Effector memory CD8-positive, alpha-beta T cell (primary cell): ENCODE data around the gene MS4A12.
"Not testable (repeated sequence)": the region's sequence is repeated elsewhere in the genome, so short reads cannot be mapped to it uniquely, and the experiment has no call there.

Experiments
- ATAC-seq: fragments of 150-1000 bp; cut with Tn5 transposase; replicated peaks from 2 replicates; pipeline ENCODE4 v1.10.0; 2021; ENCODE audit warnings: mild to moderate bottlenecking, moderate library complexity
- DNase-seq, 3 experiments: peaks; one replicate each; pipeline ENCODE4 v3.0.0; 2021
- H3K27ac Mint-ChIP-seq, 2 donors: one replicate each; pipeline ENCODE4 v1.8.0; 2022; ENCODE audit warnings: mild to moderate bottlenecking in 2 of 2, mixed read lengths in 2 of 2, moderate library complexity in 2 of 2
- H3K27me3 Mint-ChIP-seq, 2 donors: one replicate each; pipeline ENCODE4 v1.8.0; 2022; ENCODE audit warnings: mixed read lengths in 2 of 2
- H3K36me3 Mint-ChIP-seq: one replicate; pipeline ENCODE4 v1.8.0; 2022; ENCODE audit warnings: mild to moderate bottlenecking, moderate library complexity, mixed read lengths; ENCODE audit not compliant: insufficient read depth
- H3K4me1 Mint-ChIP-seq, 2 donors: one replicate each; pipeline ENCODE4 v1.8.0; 2022; ENCODE audit warnings: low read depth in 2 of 2, mixed read lengths in 2 of 2
- H3K4me3 Mint-ChIP-seq, 2 donors: one replicate each; pipeline ENCODE4 v1.8.0; 2022; ENCODE audit warnings: mild to moderate bottlenecking in 2 of 2, mixed read lengths in 2 of 2, moderate library complexity in 2 of 2
- H3K9me3 Mint-ChIP-seq, 2 donors: one replicate each; pipeline ENCODE4 v1.8.0; 2022; ENCODE audit warnings: mixed read lengths in 2 of 2

MS4A12 gene

GRCh38 chr11:60528934-60529333, 36.4 kb downstream of the MS4A12 start:
- Mint-ChIP-seq H3K36me3 (no peaks in the 10 kb centered on the region), H3K27me3 (peaks cover 32 to 37% of the 10 kb centered on the region in 2 donors), H3K27ac (no peak overlapping the region), H3K4me3 (no peak overlapping the region), H3K9me3 (peaks cover 0 to 2% of the 10 kb centered on the region in 2 donors), H3K4me1 (no peaks in the 10 kb centered on the region)
- DNase-seq (no peak), ATAC-seq (no peak)

- ATAC-seq = no peak
- Mint-ChIP-seq H3K36me3 (no peaks in the 10 kb centered on the region), H3K4me3 (no peak overlapping the region), H3K9me3 (peaks cover 0 to 2% of the 10 kb centered on the region in 2 donors), H3K27me3 (peaks cover 32 to 37% of the 10 kb centered on the region in 2 donors), H3K4me1 (no peaks in the 10 kb centered on the region), H3K27ac (no peak overlapping the region)
- DNase-seq = no peak
These were observed 38.0 kb downstream of the MS4A12 start for GRCh38 chr11:60530454-60531100.

GRCh38 chr11:60532383-60532782, 39.8 kb downstream of the MS4A12 start:
- H3K4me1 Mint-ChIP-seq, H3K4me3 Mint-ChIP-seq, H3K9me3 Mint-ChIP-seq, DNase-seq, H3K36me3 Mint-ChIP-seq, H3K27ac Mint-ChIP-seq, ATAC-seq: not testable (repeated sequence)
- peaks cover 27 to 37% of the 10 kb centered on the region in 2 donors for H3K27me3 Mint-ChIP-seq

- H3K27ac Mint-ChIP-seq, DNase-seq, H3K9me3 Mint-ChIP-seq, H3K4me3 Mint-ChIP-seq, H3K36me3 Mint-ChIP-seq, ATAC-seq, H3K4me1 Mint-ChIP-seq: not testable (repeated sequence)
- peaks cover 10 to 22% of the 10 kb centered on the region in 2 donors for H3K27me3 Mint-ChIP-seq
These were observed 46.0 kb downstream of the MS4A12 start for GRCh38 chr11:60538627-60539026.

GRCh38 chr11:60544077-60544476, 51.5 kb downstream of the MS4A12 start:
- peaks cover 6 to 40% of the 10 kb centered on the region in 2 donors for H3K27me3 Mint-ChIP-seq
- peaks cover 0 to 5% of the 10 kb centered on the region in 2 donors for H3K9me3 Mint-ChIP-seq
- no peak for DNase-seq

More at GRCh38 chr11:60544077-60544476, 51.5 kb downstream of the MS4A12 start:
- Mint-ChIP-seq H3K4me3 (no peak overlapping the region), H3K36me3 (no peaks in the 10 kb centered on the region), H3K27ac (no peak overlapping the region), H3K4me1 (no peaks in the 10 kb centered on the region)
- ATAC-seq = no peak
